GM10847 (cell line): ENCODE results near the gene GDF11.

ENCODE experiments used
- POLR2A ChIP-seq: IDR thresholded peaks from 2 replicates; pipeline ENCODE4 v1.6.1; 2011; ENCODE audit not compliant: insufficient read length; ENCODE audit errors: extremely low read depth

Gene GDF11

DNA sequence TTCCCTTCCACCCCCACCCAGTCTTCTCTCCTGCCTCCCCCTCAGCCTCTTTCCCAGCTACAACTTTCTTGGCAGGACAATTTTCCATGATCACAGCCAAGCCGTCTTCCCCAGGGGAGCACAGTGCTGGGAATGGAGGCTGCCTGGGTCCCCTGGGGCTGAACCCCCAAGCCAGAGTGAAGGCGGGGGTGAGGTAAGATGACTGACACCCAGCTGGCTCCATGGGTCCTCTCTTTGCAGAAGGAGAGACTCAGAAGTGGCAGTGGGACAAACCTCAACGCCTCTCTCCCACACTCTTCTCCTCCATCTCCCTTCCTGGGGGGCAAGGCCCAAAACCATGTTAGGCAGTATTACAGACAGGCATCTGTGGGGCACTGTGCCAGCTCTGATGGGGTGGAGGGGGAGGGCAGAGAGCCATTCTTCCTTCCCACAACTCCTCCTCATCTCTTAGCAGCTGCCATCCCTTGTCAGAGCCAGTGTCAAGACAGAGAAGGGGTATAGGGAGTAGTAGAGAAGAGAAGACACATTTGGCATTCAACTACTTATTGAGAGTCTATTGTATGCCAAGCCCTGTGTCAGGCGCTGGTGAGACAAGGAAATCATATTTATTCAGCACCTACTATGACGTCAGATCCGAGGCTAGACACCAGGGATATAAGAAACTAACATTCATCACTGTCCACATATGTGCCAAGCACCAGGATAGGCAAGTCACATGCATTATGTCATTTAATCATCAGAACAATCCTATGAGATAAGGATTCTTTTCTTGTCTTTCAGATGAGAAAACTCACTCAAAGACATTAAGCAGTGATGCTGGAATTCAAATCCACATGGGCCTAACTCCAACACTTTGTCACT, 38.8 kb upstream of the GDF11 start:
- TF ChIP-seq POLR2A: no peak

DNA sequence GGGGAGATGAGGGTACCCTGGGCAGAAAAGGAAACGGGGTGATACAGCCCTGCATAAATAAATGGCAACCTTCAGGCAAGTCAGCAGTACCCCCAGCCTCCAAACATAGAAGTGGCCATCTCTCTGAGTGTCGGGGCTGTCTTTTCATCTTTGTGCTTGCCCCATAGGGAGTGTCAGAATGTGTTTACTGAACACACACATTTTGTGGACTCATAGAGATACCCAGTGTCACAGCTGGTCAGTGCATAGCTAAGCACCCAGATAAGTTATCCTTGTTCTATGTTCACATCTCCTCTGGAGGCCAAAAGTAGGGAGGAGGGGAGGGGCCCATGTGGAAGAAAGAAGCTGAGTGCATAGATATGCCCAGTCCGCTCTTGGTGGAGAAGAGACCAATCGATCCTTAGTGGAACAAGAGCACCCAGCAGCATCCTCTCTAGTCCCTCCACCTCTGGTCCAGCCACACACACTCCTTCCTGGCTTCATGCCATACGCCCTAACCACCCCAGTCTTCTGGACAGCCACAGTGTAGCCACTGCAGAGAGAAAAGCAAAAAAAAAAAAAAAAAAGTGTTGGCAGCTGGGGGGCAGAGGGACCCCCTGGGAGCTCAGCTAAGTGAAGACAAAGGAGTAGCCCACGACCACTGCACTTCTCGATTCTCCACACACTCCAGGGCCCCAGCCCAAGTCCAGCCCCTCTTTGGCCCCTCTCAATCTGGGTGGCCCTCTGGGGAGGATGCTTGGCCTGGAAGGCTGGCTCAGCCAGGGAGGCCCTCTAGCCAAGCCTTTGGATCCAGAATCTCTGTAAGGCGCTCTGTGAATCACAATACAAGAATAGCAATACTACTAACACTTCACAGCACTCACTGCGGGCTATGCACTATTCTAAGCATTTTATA, 37.9 kb upstream of the GDF11 start:
- no peak for TF ChIP-seq POLR2A

DNA sequence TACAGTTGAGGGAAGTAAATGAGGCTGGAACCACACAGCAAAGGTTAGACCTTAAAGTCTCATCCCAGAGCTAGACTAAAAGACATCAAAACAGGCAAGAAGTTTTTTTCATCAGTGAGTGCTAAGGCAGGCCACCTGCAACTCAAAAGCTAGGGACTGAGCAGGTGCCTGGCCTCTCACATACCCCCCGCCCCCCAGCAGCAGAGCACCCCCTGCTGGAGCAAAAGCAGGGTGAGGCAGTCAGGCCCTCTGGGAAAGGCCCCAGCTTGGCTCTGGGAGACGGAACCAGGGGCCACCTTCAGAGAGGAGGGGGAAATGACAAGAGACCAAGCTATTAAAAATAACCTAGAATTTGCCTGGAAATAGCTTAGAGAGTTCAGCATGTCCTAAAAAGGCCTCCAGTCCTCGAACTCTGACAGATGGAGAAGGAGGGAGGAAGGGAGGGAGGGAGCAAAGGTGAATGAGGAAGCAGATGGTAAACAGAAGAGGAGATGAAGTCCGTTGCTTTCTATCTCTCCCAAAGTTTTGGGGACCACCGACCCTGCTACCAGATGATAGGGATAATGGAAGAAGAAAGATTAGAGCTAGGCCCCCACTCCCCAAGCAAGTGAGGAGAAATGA, 37.0 kb upstream of the GDF11 start:
- TF ChIP-seq POLR2A: no peak

DNA sequence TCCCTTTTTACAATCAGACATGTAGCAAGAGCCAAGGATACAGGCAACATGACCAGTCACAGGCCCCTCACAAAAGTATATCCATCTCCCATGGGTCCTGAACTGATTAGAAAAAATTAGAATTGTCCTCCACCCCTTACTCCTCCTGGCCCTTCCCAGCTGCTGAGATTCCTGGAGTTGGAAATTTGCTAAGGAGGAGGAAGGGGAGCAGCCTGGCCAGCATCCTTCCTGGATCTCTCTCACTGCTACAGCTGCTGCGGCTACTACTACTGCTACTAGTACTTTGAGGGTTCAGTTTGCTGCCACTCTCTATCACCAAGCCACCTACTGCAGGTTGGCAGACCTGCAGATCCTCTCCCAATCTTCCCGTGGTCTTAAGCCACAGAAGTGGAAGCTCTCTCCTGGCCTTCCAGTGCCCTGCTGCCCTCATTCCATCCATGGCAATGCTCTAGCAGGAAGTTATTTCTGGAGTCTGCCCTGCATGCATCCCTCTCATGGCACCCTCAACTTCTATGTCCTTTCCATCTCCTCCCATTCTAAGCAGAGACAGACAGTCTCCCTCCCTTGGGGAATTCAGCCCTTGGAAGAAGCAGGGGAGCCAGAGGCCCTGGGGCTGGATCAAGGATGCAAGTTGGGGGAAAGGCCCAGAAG, 36.2 kb upstream of the GDF11 start:
- TF ChIP-seq POLR2A: no peak

DNA sequence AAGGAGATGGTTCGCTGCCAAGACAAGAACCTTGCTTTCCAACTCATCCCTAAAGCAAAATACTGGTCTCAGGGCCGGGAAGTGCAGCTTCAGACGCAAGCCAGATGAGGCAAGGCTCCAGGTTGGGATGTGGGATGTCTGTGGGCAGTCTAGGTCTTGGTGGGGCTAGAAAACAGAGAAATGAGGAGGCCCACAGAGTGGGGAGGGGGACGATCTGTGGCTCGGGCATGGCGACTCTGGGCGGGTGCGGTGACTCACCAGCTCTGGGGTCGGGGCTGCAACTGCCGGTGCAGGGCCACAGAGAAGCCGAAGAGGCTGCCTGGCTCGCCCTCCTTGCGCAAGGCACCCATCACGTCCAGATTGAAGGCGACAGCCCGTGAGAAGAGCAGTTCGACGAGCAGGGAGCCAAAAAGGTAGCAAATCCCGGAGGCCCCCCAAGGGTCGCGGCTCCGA, 35.7 kb upstream of the GDF11 start:
- no peak for TF ChIP-seq POLR2A

DNA sequence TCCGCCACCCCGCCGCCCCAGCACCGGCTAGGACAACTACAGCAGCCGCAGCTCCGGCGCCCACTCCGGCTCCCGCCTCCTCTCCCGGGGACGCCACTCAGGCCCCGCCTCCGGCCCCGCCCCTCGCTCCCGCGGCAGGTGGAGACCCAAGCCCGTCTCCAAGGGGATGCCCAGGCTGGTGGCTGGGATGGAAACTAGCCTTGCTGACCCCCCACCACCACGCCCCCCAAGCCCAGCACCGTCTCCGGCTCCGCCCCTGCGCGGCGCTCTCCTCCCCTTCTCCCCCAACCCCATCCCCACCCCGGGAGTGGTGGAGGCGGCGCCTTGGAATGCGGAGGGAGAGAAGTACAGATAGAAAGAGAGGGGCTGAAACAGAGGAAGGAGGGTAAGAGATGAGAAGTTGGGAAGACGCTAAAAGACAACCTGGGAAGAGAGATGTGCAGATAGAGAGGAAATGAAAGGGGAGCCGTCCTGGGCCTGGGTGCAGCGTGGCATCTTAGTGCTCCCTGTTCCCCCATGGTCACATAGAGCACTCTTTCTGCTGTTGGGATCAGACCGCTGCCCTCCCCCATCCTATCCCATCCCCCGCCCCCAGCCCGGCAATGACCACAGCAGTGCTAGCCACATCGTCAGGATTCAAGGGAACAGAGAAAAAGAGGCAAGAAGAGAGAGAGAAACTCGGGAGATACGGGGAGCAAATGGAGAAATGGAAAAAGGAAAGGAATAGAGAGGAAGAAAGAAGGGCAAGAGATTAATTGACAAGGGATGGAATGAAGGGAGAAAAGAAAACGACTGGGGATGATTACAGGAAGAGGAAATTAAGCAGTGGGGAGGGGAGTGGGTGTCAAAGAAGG, 34.9 kb upstream of the GDF11 start, which contains the start of gene ITGA7:
Gene ITGA7 (minus strand): TSS at position 64 of the 854 bp plus-strand sequence. CDS start 222 bp downstream, outside the sequence.
- no peak for TF ChIP-seq POLR2A

DNA sequence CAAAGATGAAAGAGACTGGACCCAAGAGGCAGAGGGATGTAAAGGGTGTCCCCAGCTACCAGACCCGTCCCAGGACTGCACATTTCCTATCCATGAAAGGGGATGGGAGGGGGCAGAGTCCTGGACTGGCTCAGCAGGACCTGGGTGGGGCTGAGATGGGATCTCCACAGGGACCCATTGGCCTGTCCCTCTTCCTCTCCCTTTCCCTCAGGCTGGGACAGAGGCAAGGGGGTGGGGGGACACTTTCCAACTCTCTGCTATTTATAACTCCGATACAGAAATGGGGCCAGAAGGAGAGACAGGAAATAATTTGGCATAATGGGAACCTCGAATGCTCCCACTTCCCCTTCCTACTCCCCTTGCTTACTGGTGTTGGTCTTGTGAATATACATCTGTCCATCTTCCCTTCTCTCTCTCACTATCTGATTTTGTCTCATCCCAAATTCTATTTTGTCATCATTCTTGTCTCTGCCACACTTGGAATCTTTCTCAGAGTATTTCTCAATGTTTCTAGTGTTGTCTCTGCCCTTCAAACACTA, 34.2 kb upstream of the GDF11 start:
- TF ChIP-seq POLR2A: no peak

DNA sequence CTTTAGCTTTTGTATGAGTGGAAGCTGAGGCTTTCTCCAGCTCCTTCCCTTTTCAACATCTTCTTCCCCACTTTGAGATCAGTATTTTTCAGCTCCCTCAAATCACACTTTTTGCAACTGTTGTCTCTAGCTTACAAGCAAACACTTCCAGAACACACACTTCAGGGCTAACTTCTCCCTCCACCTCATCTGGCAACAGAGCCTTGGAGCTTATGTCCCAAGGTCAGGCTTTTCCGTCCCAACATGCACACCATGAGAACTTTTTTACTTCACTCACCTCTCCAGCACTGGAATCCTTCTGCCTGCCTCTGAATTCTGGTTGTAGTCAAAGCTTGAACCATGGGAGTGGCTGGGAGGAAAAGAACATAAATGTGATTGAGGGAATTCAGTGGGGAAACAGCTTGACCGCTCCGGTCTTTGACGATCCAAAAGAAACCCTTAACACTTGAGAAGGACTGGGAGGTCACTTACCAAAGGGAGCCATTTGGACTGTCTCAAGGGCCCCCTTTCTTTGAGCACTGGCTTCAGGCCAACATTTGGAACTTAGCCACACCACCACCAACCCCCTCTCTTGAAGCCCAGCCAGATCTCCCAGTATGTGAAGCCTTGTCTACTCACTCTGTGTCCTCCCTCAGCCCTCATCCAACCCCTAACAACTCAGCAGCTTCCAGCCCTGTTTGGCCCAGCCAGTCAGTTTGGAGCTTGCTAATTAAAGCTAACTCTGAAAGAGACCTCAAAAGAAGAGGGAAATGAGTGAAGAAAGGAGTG, 31.0 kb upstream of the GDF11 start:
- TF ChIP-seq POLR2A: no peak

DNA sequence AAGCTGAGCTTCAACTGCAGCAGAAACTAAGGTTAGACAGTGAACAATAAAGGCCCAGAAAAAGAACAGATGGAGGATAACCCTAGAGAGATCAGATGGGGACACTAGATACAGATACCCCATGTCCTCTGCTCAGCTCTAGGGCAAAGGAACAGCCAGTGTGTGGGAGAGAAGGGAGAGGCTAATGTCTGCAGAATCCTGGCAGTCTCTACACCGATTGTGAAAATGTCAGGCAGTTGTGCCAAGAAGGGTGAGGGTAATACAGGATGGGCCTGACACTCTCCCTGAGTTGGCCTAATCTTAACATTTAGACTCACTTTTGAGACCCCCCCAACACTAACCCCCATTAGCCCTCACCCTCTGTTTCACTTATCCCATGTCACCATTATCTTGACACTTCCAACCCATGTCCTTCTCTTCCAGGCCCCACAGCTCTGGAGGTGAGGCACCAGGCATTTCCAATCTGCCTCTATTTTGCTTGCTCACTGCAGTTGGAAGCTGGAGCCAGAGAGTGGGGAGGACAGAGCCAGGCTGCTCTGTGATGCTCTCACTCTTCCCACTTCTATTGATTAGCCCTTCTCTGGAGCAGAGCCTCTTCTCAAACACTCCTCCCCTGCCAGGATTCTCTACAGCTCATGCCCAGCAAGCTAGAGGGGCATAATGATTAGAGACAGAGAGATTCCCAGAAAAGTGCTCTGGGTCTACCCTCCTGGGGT, 30.1 kb upstream of the GDF11 start:
- TF ChIP-seq POLR2A: no peak

DNA sequence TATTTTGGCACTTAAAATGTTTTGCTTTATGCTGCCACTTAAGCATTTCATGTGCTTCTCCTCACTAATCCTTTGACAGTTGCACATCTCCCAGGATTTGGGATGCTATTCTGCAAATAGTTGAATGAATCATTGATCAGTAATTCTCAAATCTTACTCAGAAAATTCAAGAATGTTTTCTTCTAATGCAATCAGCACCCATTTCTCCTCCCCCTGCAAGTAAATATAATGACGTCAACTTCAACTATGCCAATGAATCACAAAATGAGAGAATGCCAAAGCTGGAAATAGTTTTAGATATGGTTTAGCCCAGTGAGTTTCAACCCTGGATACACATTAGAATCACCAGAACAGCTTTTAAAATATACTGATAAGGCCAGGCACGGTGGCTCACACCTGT, 29.2 kb upstream of the GDF11 start:
- TF ChIP-seq POLR2A: no peak

DNA sequence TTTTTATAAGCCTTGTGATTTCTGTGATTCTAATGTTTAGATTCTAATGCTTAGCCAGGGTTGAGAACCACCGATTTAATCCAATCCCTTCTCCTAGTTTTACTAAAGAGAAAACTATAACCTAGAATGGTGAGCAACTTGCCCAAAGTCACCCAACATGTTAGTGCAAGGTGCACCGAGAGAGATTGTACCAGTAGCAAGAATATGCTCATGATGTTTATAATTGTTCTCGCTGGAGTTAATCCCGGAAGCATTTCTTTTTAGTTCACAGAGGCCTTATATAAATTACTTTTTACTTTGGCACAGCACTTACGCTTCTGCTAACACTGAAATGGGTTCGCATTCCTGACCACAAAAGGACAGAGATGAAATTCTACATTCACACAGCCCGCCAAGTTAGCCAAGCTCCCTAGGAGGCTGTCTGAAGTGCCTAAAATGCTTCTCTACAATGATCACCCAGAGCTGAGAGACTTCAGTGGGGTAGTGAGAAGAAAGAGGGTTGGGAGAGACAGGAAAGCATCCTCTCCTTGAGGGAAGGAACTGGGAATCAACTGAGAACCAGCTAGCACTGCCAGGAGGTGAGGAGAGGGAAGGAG, 27.7 kb upstream of the GDF11 start:
- TF ChIP-seq POLR2A: no peak

DNA sequence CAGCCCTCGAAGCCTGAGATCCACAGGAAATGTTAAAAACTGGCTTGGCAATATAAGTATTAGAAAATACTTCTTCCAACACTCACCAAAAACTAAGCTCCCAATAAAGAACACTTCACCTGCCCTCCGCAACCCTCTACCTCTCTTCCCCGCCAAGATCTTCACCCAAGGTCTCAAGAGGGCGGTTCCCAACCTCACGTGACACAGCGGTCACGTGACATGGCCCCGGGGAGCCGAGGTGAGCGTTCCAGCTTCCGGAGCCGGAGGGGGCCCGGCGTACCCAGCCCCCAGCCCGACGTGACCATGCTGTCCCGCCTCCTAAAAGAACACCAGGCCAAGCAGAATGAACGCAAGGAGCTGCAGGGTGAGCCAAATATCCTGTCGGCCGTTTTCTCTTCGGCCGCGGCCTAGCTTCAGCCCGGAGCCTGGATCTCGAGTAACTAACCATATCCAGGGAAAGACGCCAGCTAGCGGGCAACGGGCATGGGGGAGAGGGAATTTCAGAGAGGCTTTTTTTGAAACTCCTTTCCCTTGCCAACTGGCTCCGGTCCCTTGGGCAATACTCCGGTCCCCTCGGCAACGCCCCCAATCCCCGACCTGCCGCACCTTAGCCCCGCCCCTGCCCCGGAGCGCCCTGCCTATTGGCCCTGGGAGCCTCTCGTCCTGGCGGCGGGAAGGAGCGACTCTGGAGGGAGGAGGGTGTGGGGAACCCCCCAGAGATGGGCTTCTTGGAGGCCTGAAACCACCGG, 26.9 kb upstream of the GDF11 start, which contains the start of gene BLOC1S1:
Gene BLOC1S1 (plus strand): TSS at position 214 of the 749 bp plus-strand sequence. CDS start 6 bp downstream, at position 220.
- TF ChIP-seq POLR2A: peak; percentile 42
